Activated naive CD4-positive, alpha-beta T cell treated with anti-CD3 and anti-CD28 coated beads, Interleukin-2, amount 10 ng/mL, durations not matched to agents 7 days and 5 days (primary cell): ENCODE data around the gene SLC25A34.

Source experiments
- CTCF ChIA-PET: fragments of 350-600 bp; sonication (Branson Sonifier 250); formaldehyde crosslinking; loops from one replicate; lab custom pipeline; 2021; ENCODE audit warnings: antibody characterized with exemption; lab: Charles Lee
- DNase-seq: peaks from one replicate; pipeline ENCODE4 v3.0.0-alpha.2; 2020
- H3K27ac Mint-ChIP-seq: one replicate; pipeline ENCODE4 v1.8.0; 2021; ENCODE audit warnings: mild to moderate bottlenecking, moderate library complexity, mixed read lengths
- H3K27me3 Mint-ChIP-seq: one replicate; pipeline ENCODE4 v1.8.0; 2021; ENCODE audit warnings: mild to moderate bottlenecking, mixed read lengths
- H3K36me3 Mint-ChIP-seq: one replicate; pipeline ENCODE4 v1.8.0; 2021; ENCODE audit warnings: mixed read lengths
- H3K4me1 Mint-ChIP-seq: one replicate; pipeline ENCODE4 v1.8.0; 2021; ENCODE audit warnings: mixed read lengths
- H3K4me3 Mint-ChIP-seq: one replicate; pipeline ENCODE4 v1.8.0; 2021; ENCODE audit warnings: mild to moderate bottlenecking, moderate library complexity, mixed read lengths
- H3K9me3 Mint-ChIP-seq: one replicate; pipeline ENCODE4 v1.8.0; 2021; ENCODE audit warnings: mixed read lengths

SLC25A34 gene

GRCh38 chr1:15771836-15772515 lies 35.9 kb downstream of the SLC25A34 start:
- H3K36me3 Mint-ChIP-seq: no peaks in the 10 kb centered on the region
- CTCF ChIA-PET: interaction anchor here (1.8 kb wide), 1 partner anchor 20 kb away, joined by 7 read pairs; no protein-coding TSS in a partner anchor
- no peaks in the 10 kb centered on the region for H3K4me1 Mint-ChIP-seq
- no peak overlapping the region for H3K4me3 Mint-ChIP-seq
- no peak for DNase-seq
- no peak overlapping the region for H3K27ac Mint-ChIP-seq
- peaks cover 23% of the 10 kb centered on the region for H3K27me3 Mint-ChIP-seq
- no peaks in the 10 kb centered on the region for H3K9me3 Mint-ChIP-seq

DNA sequence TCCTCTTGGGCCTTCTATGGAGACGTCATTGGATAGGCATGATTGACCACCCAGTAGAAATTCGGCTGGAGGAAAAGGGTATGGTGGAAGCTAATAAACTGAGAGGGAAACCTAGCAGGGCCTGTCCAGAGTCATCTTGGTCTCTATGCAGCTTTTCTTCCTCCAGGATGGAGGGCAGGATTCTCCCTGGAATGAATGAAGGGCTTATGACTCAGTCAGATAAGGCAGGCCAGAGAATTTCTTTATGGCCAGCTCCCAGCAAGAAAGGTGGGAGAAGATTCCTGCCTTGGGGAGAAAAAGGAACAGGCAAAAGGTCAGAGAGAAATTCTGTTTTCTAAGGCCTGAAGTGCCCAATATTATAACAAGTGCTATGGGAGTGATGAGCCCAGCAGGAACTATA lies 39.6 kb downstream of the SLC25A34 start:
- no peak overlapping the region for H3K27ac Mint-ChIP-seq
- no peaks in the 10 kb centered on the region for H3K4me1 Mint-ChIP-seq
- H3K9me3 Mint-ChIP-seq: no peaks in the 10 kb centered on the region
- no peak overlapping the region for H3K4me3 Mint-ChIP-seq
- no peaks in the 10 kb centered on the region for H3K36me3 Mint-ChIP-seq
- H3K27me3 Mint-ChIP-seq: peaks cover 37% of the 10 kb centered on the region
- CTCF ChIA-PET: interaction anchor here (1.1 kb wide), 1 partner anchor 16 kb away, joined by 3 read pairs; no protein-coding TSS in a partner anchor
- no peak for DNase-seq

DNA sequence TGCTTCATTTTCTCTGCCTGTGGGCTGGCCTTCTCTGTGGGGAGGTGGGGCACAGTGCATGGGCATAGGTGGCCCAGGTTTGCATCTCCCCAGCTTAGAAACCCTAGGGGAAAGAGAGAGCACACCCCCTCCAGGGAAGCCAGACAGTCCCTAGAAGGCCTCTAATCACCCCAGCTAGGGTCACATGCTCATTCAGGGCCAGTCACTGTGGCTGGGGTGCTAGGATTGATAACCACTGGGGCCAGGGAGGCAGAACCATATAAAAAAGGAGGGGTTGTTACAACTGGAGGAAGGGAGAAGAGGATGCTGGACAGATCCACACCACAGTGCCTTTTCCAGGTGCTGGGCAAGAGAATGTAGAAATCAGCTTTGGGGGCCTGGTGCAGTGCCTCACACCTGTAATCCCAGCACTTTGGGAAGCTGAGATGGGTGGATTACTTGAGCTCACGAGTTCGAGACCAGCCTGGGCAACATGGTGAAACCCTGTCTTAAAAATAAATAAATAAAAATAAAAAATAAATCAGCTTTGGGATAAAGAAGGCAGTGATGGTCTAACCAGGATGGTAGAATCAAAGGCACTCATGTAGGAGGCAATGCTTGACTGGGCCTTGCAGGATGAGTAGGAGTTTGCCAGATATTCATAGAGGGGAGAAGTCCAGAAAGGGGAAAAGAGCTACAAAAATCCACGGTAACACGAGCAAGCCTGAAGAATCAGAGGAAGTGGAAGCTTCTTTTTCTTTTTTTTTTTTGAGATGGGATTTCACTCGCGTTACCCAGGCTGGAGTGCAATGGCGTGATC lies 42.0 kb downstream of the SLC25A34 start:
- H3K36me3 Mint-ChIP-seq: no peaks in the 10 kb centered on the region
- H3K9me3 Mint-ChIP-seq: no peaks in the 10 kb centered on the region
- no peak overlapping the region for H3K4me3 Mint-ChIP-seq
- H3K4me1 Mint-ChIP-seq: no peaks in the 10 kb centered on the region
- CTCF ChIA-PET: interaction anchor here (1.1 kb wide), 1 partner anchor 13 kb away, joined by 5 read pairs; no protein-coding TSS in a partner anchor
- no peak for DNase-seq
- H3K27me3 Mint-ChIP-seq: peaks cover 30% of the 10 kb centered on the region
- H3K27ac Mint-ChIP-seq: no peak overlapping the region

- Mint-ChIP-seq H3K4me1 (no peaks in the 10 kb centered on the region), H3K36me3 (no peaks in the 10 kb centered on the region), H3K4me3 (no peak overlapping the region), H3K27me3 (peaks cover 12% of the 10 kb centered on the region), H3K9me3 (no peaks in the 10 kb centered on the region), H3K27ac (no peak overlapping the region)
- no peak for DNase-seq
- CTCF ChIA-PET: no interaction called here
Measured at GRCh38 chr1:15785683-15786082, 49.6 kb downstream of the SLC25A34 start.

GRCh38 chr1:15786581-15786980 lies 50.5 kb downstream of the SLC25A34 start:
- no peak overlapping the region for H3K4me3 Mint-ChIP-seq
- no peaks in the 10 kb centered on the region for H3K36me3 Mint-ChIP-seq
- no peaks in the 10 kb centered on the region for H3K4me1 Mint-ChIP-seq
- H3K27ac Mint-ChIP-seq: no peak overlapping the region
- no peak for DNase-seq
- no peaks in the 10 kb centered on the region for H3K9me3 Mint-ChIP-seq
- H3K27me3 Mint-ChIP-seq: peaks cover 6% of the 10 kb centered on the region
- CTCF ChIA-PET: no interaction called here

DNA sequence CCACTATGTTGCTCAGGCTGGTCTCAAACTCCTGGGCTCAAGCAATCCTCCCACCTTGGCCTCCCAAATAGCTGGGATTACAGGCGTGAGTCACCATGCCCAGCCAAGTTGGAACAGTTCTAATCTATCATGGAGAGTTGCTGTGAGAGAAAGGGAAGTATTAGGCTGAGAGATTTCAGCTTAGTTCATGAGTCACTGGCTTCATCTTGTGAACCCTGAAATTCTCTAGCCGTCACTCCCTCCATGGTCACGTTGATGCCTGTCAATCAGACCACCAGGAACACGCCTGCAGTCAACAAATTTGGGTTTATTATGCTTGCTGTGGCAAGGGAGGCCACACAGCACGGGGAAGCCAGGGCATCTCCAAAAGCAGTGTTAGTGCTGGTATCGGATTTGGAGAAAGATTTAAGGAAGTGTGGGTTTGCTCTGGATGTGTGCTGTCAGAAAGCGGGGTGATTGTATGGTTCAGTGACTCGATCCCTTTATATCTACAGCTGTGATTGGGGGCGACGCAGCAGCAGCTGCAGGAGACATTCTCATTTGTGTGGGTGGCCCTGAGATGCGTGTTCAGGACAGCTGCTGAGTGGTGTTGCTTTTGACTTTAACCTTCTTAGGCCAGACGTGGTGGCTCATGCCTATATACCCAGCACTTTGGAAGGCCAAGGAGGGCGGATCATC lies 52.7 kb downstream of the SLC25A34 start:
- no peak overlapping the region for H3K4me3 Mint-ChIP-seq
- CTCF ChIA-PET: interaction anchor here (1.3 kb wide), 1 partner anchor 219 kb away, joined by 3 read pairs; no protein-coding TSS in a partner anchor
- peaks cover 10% of the 10 kb centered on the region for H3K27me3 Mint-ChIP-seq
- no peak overlapping the region for H3K27ac Mint-ChIP-seq
- H3K4me1 Mint-ChIP-seq: peaks cover 3% of the 10 kb centered on the region
- H3K36me3 Mint-ChIP-seq: no peaks in the 10 kb centered on the region
- DNase-seq: no peak
- H3K9me3 Mint-ChIP-seq: no peaks in the 10 kb centered on the region
